Naive thymus-derived CD8-positive, alpha-beta T cell (primary cell): Measurements from ENCODE around the gene ADIRF. TPM values are rescaled to one million over a fixed set of nuclear protein-coding genes. Genes with fewer than 3 reads are reported as not detected.
A peak's percentile ranks its signal among the peaks of the same experiment; 100 is the strongest.

Experiments
- ATAC-seq, 2 donors: fragments of 150-1000 bp; cut with Tn5 transposase in 1 of 2; sonication (Bioruptor Pico), chemical (Tn5 transposase) in 1 of 2; 1 replicate in 1 of 2; 2 replicates in 1 of 2; pipeline ENCODE4 v1.10.0; 2021; ENCODE audit warnings: mild to moderate bottlenecking in 2 of 2, moderate library complexity in 2 of 2
- POLR2A ChIA-PET: fragments of 350-600 bp; sonication (Branson Sonifier 250); formaldehyde crosslinking; loops from one replicate; lab custom pipeline; 2021; ENCODE audit warnings: antibody characterized with exemption; lab: Charles Lee
- DNase-seq, 10 donors: peaks; one replicate each; pipeline versions ENCODE4 v3.0.0 to v3.0.0-alpha.2; 2020 to 2022
- H3K27ac Mint-ChIP-seq, 10 donors: one replicate each; pipeline ENCODE4 v1.8.0; 2020 to 2022; ENCODE audit warnings: mild to moderate bottlenecking in 10 of 10, mixed read lengths in 10 of 10, moderate library complexity in 4 of 10, inconsistent platforms in 1 of 10
- H3K27me3 Mint-ChIP-seq, 5 donors: one replicate each; pipeline ENCODE4 v1.8.0; 2021 to 2022; ENCODE audit warnings: mixed read lengths in 5 of 5
- H3K36me3 Mint-ChIP-seq, 3 donors: one replicate each; pipeline ENCODE4 v1.8.0; 2020 to 2022; ENCODE audit warnings: mixed read lengths in 3 of 3, mild to moderate bottlenecking in 2 of 3, inconsistent platforms in 1 of 3
- H3K4me1 Mint-ChIP-seq, 4 donors: one replicate each; pipeline ENCODE4 v1.8.0; 2021 to 2022; ENCODE audit warnings: mixed read lengths in 4 of 4
- H3K4me3 Mint-ChIP-seq, 10 donors: one replicate each; pipeline ENCODE4 v1.8.0; 2020 to 2022; ENCODE audit warnings: mild to moderate bottlenecking in 10 of 10, mixed read lengths in 10 of 10, moderate library complexity in 6 of 10, inconsistent platforms in 1 of 10
- H3K9me3 Mint-ChIP-seq, 9 donors: one replicate each; pipeline ENCODE4 v1.8.0; 2020 to 2022; ENCODE audit warnings: mixed read lengths in 9 of 9, mild to moderate bottlenecking in 3 of 9, inconsistent platforms in 1 of 9, moderate library complexity in 1 of 9
- polyA plus RNA-seq, 3 donors: library from polyadenylated mRNA; unstranded; fragments of 300-500 nt; fragmentation: Illumina TruSeq; gene quantifications; one replicate each; pipeline ENCODE4 v1.2.3, GENCODE V29; 2021
- total RNA-seq, 8 experiments: library from RNA in 2 of 8; stranded (reverse) in 2 of 8; gene quantifications; one replicate each; pipeline ENCODE4 v1.2.3 and lab custom pipeline; 2021 to 2026

ADIRF gene
- total and polyA plus RNA-seq, 5 experiments from 2014 or later, result not detected

GRCh38 chr10:86957471-86958115, 10.7 kb upstream of the ADIRF start, which contains the start of gene MMRN2:
MMRN2 (minus strand) TSS chr10:86957615; CDS start chr10:86957541, 74 bp downstream.
- Mint-ChIP-seq H3K36me3 (peaks cover 0 to under 1% (median 0%) of the 10 kb centered on the region in 3 donors), H3K4me3 (no peak within 1 kb of the TSS), H3K27ac (peak within 1 kb of the TSS in 3 of 10 donors; percentile 49 to 65 (median 50)), H3K9me3 (peaks cover 0 to 14% (median 3%) of the 10 kb centered on the region in 9 donors), H3K4me1 (peaks cover 0 to 6% (median under 1%) of the 10 kb centered on the region in 4 donors), H3K27me3 (no peaks in the 10 kb centered on the region)
- no peak for DNase-seq
- POLR2A ChIA-PET, result interaction anchor here (0.5 to 0.8 kb wide), 2 partner anchors 9 to 11 kb away, joined by 3 read pairs; no protein-coding TSS in a partner anchor
- no peak for ATAC-seq

GRCh38 chr10:86958116-86958900, 10.0 kb upstream of the ADIRF start, which contains the start of gene SNCG:
SNCG (plus strand) TSS chr10:86958599; CDS start chr10:86958698, 99 bp downstream.
- POLR2A ChIA-PET, result interaction anchor here (1.4 kb wide), 1 partner anchor 8 kb away, joined by 6 read pairs; no protein-coding TSS in a partner anchor
- Mint-ChIP-seq H3K9me3 (peaks cover 0 to 8% (median 0%) of the 10 kb centered on the region in 9 donors), H3K27me3 (no peaks in the 10 kb centered on the region), H3K36me3 (no peaks in the 10 kb centered on the region), H3K4me1 (peaks cover 0 to 6% (median under 1%) of the 10 kb centered on the region in 4 donors), H3K27ac (peak within 1 kb of the TSS in 3 of 10 donors; percentile 18 to 65 (median 52)), H3K4me3 (no peak within 1 kb of the TSS)
- DNase-seq (no peak), ATAC-seq (no peak)

- Mint-ChIP-seq H3K4me1 (peaks cover 0 to 6% (median under 1%) of the 10 kb centered on the region in 4 donors), H3K36me3 (no peaks in the 10 kb centered on the region), H3K27me3 (no peaks in the 10 kb centered on the region), H3K27ac (peak overlapping the region in 2 of 10 donors; percentile 18 to 52), H3K9me3 (no peaks in the 10 kb centered on the region), H3K4me3 (no peak overlapping the region)
- ATAC-seq, result no peak
- no peak for DNase-seq
- POLR2A ChIA-PET, result interaction anchor here (0.9 to 1.4 kb wide), 2 partner anchors 9 to 10 kb away, joined by 3 to 6 read pairs; partner anchors contain the start of gene ADIRF
Observed at GRCh38 chr10:86958901-86959736, 9.2 kb upstream of the ADIRF start.

- no peaks in the 10 kb centered on the region for H3K27me3 Mint-ChIP-seq
- POLR2A ChIA-PET, result interaction anchor here (0.9 to 1.4 kb wide), 2 partner anchors 9 kb away, joined by 3 to 6 read pairs; partner anchors contain the start of gene ADIRF
- H3K9me3 Mint-ChIP-seq, result no peaks in the 10 kb centered on the region
- peaks cover 0 to 6% (median under 1%) of the 10 kb centered on the region in 4 donors for H3K4me1 Mint-ChIP-seq
- no peak overlapping the region for H3K27ac Mint-ChIP-seq
- ATAC-seq (no peak), DNase-seq (no peak)
- H3K4me3 Mint-ChIP-seq, result no peak overlapping the region
- no peaks in the 10 kb centered on the region for H3K36me3 Mint-ChIP-seq
Observed at GRCh38 chr10:86959737-86960002, 8.6 kb upstream of the ADIRF start.

GRCh38 chr10:86960003-86960862, 8.0 kb upstream of the ADIRF start:
- Mint-ChIP-seq H3K36me3 (no peaks in the 10 kb centered on the region), H3K4me1 (peaks cover 0 to 6% (median under 1%) of the 10 kb centered on the region in 4 donors), H3K27ac (no peak overlapping the region), H3K27me3 (no peaks in the 10 kb centered on the region), H3K9me3 (no peaks in the 10 kb centered on the region), H3K4me3 (no peak overlapping the region)
- POLR2A ChIA-PET, result interaction anchor here (0.9 to 1.4 kb wide), 2 partner anchors 8 to 10 kb away, joined by 3 to 6 read pairs; partner anchors contain the start of gene ADIRF
- DNase-seq (peak in 2 of 10 donors; percentile 25 to 35), ATAC-seq (peak; percentile 60 to 63)

GRCh38 chr10:86960863-86961434, 7.3 kb upstream of the ADIRF start:
- H3K27ac Mint-ChIP-seq, result no peak overlapping the region
- DNase-seq, result peak in 1 of 10 donors; percentile 23

GRCh38 chr10:86961481-86962091, 6.7 kb upstream of the ADIRF start:
- peak overlapping the region in 2 of 10 donors; percentile 9 to 63 for H3K27ac Mint-ChIP-seq
- no peaks in the 10 kb centered on the region for H3K9me3 Mint-ChIP-seq
- H3K4me3 Mint-ChIP-seq, result no peak overlapping the region
- no peaks in the 10 kb centered on the region for H3K27me3 Mint-ChIP-seq
- peaks cover 5 to 16% (median 13%) of the 10 kb centered on the region in 4 donors for H3K4me1 Mint-ChIP-seq
- no peaks in the 10 kb centered on the region for H3K36me3 Mint-ChIP-seq
- DNase-seq (peak in 1 of 10 donors; percentile 57), ATAC-seq (no peak)
- POLR2A ChIA-PET, result no interaction called here

More at GRCh38 chr10:86960863-86961434, 7.3 kb upstream of the ADIRF start:
- no peak for ATAC-seq
- H3K4me1 Mint-ChIP-seq, result peaks cover 2 to 12% (median 7%) of the 10 kb centered on the region in 4 donors
- POLR2A ChIA-PET, result no interaction called here
- no peak overlapping the region for H3K4me3 Mint-ChIP-seq
- H3K9me3 Mint-ChIP-seq, result no peaks in the 10 kb centered on the region
- H3K27me3 Mint-ChIP-seq, result no peaks in the 10 kb centered on the region
- no peaks in the 10 kb centered on the region for H3K36me3 Mint-ChIP-seq

GRCh38 chr10:86962136-86962980, 5.9 kb upstream of the ADIRF start:
- no peak overlapping the region for H3K27ac Mint-ChIP-seq
- peaks cover 6 to 22% (median 18%) of the 10 kb centered on the region in 4 donors for H3K4me1 Mint-ChIP-seq
- POLR2A ChIA-PET, result interaction anchor here (1.1 kb wide), 1 partner anchor 9 kb away, joined by 4 read pairs; no protein-coding TSS in a partner anchor
- H3K9me3 Mint-ChIP-seq, result no peaks in the 10 kb centered on the region
- ATAC-seq (no peak), DNase-seq (peak in 1 of 10 donors; percentile 47)
- no peaks in the 10 kb centered on the region for H3K36me3 Mint-ChIP-seq
- no peak overlapping the region for H3K4me3 Mint-ChIP-seq
- no peaks in the 10 kb centered on the region for H3K27me3 Mint-ChIP-seq

GRCh38 chr10:86962981-86963310, 5.3 kb upstream of the ADIRF start:
- Mint-ChIP-seq H3K27ac (no peak overlapping the region), H3K27me3 (no peaks in the 10 kb centered on the region), H3K9me3 (no peaks in the 10 kb centered on the region), H3K4me1 (peaks cover 8 to 28% (median 21%) of the 10 kb centered on the region in 4 donors), H3K4me3 (peak overlapping the region in 1 of 10 donors; percentile 43), H3K36me3 (no peaks in the 10 kb centered on the region)
- ATAC-seq, result no peak
- DNase-seq, result no peak
- POLR2A ChIA-PET, result interaction anchor here (1.1 kb wide), 1 partner anchor 8 kb away, joined by 4 read pairs; no protein-coding TSS in a partner anchor

GRCh38 chr10:86963341-86963919, 4.9 kb upstream of the ADIRF start:
- Mint-ChIP-seq H3K27me3 (no peaks in the 10 kb centered on the region), H3K27ac (no peak overlapping the region), H3K4me1 (peaks cover 8 to 32% (median 23%) of the 10 kb centered on the region in 4 donors), H3K36me3 (no peaks in the 10 kb centered on the region), H3K9me3 (no peaks in the 10 kb centered on the region), H3K4me3 (no peak overlapping the region)
- DNase-seq (no peak), ATAC-seq (no peak)
- POLR2A ChIA-PET, result no interaction called here
